Measurements from ENCODE around the gene DAB2. TPM values are rescaled to one million over a fixed set of nuclear protein-coding genes. Genes with fewer than 3 reads are reported as not detected.

Gene DAB2
- total and polyA plus RNA-seq, 5 experiments from 2014 or later, result 0.07 to 2.6 (median 1.2) TPM; not detected in 1

DNA sequence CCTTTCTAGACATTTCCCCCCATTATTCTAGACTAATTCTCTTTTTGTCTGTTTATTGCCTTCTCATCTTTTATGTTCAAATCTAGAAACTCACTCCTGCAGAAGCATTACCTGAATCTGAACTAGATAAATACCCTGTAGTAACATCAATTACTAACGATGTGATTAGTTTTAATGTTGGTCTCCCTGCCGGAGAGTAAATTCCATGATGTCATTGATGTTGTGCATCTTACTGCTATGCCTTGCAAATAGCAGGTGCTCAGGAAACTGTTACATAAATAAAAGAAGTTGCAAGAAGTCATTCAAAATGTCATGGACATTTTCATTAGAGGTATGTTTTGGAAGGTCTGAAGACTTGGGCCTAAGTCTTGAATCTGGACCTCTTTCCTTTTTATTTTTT is 37.5 kb downstream of the DAB2 start:
- POLR2A ChIA-PET, result no interaction called here
- Mint-ChIP-seq H3K27ac (no peak overlapping the region), H3K36me3 (no peaks in the 10 kb centered on the region), H3K9me3 (no peaks in the 10 kb centered on the region), H3K4me1 (no peaks in the 10 kb centered on the region), H3K4me3 (no peak overlapping the region), H3K27me3 (no peaks in the 10 kb centered on the region)
- DNase-seq (no peak), ATAC-seq (no peak)

DNA sequence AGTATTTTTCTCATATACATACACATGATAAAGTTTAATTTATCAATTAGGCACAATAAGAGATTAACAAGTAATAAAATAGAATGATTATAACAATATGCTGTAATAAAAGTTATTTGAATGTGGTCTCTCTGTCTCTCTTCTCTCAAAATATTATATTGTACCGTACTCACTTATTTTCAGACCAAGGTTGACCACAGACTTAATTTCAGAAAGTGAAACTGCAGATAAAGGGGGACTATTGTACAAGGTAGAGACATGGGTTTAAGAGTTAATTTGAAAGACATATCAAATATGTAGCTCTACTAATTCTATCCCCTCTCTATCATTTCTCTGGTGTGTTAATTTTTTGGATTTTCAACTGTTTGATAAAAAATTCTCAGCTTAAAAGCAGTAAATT is 40.5 kb downstream of the DAB2 start:
- no peak for DNase-seq
- H3K4me3 Mint-ChIP-seq, result no peak overlapping the region
- no peaks in the 10 kb centered on the region for H3K36me3 Mint-ChIP-seq
- H3K4me1 Mint-ChIP-seq, result no peaks in the 10 kb centered on the region
- H3K27me3 Mint-ChIP-seq, result peaks cover 0 to 3% (median 0%) of the 10 kb centered on the region in 5 donors
- ATAC-seq, result no peak
- no peaks in the 10 kb centered on the region for H3K9me3 Mint-ChIP-seq
- H3K27ac Mint-ChIP-seq, result no peak overlapping the region
- POLR2A ChIA-PET, result no interaction called here

DNA sequence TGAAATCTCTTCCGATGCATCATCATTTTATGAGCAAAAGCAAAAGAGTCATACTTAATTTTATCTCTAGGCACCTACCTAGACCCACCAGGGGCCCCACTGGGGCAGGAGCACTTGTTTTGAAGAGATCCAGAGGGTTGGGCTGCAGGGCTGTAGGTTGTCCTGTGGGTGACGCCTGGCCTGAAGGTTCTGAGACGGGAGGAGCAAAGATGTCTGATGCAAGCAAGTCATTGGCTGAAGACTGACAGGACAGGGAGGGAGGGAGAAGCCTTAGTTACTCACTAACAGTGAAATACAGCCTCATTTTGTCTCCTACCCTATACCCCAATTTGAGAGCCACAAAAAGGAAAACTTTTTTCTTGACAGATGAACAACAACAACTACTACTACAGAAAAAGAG is 43.4 kb downstream of the DAB2 start:
- no peak overlapping the region for H3K27ac Mint-ChIP-seq
- H3K4me1 Mint-ChIP-seq, result no peaks in the 10 kb centered on the region
- H3K9me3 Mint-ChIP-seq, result no peaks in the 10 kb centered on the region
- ATAC-seq (no peak), DNase-seq (no peak)
- H3K4me3 Mint-ChIP-seq, result no peak overlapping the region
- H3K36me3 Mint-ChIP-seq, result no peaks in the 10 kb centered on the region
- peaks cover 0 to 3% (median 0%) of the 10 kb centered on the region in 5 donors for H3K27me3 Mint-ChIP-seq
- POLR2A ChIA-PET, result no interaction called here

GRCh38 chr5:39379693-39380092 is 45.1 kb downstream of the DAB2 start:
- no peak overlapping the region for H3K4me3 Mint-ChIP-seq
- POLR2A ChIA-PET, result no interaction called here
- H3K36me3 Mint-ChIP-seq, result no peaks in the 10 kb centered on the region
- no peak for DNase-seq
- H3K9me3 Mint-ChIP-seq, result no peaks in the 10 kb centered on the region
- H3K27ac Mint-ChIP-seq, result no peak overlapping the region
- no peak for ATAC-seq
- no peaks in the 10 kb centered on the region for H3K4me1 Mint-ChIP-seq
- H3K27me3 Mint-ChIP-seq, result peaks cover 0 to 3% (median 0%) of the 10 kb centered on the region in 5 donors

DNA sequence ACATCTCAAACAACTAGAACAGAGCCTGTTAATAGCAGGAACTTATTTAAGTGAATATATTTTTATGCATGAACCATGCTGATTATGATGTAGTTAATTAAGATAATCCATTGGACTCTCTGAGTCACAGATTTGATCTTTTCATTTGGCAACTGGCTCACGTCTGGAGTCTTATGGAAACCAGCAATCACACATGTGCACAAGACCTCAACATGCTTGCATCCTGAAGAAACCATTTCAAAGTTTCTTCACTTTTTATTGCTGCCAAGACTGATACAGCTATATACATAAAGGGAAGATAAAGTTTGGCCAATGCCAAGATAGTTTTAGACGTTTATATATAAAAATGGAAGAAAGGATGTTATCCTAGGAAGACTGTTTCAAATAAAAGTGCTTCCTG is 47.2 kb downstream of the DAB2 start:
- Mint-ChIP-seq H3K36me3 (no peaks in the 10 kb centered on the region), H3K27ac (no peak overlapping the region), H3K4me3 (no peak overlapping the region), H3K9me3 (no peaks in the 10 kb centered on the region), H3K4me1 (no peaks in the 10 kb centered on the region), H3K27me3 (peaks cover 0 to 3% (median 0%) of the 10 kb centered on the region in 5 donors)
- no peak for ATAC-seq
- no peak for DNase-seq
- POLR2A ChIA-PET, result no interaction called here

GRCh38 chr5:39376293-39376714 is 48.5 kb downstream of the DAB2 start:
- H3K4me1 Mint-ChIP-seq, result no peaks in the 10 kb centered on the region
- no peaks in the 10 kb centered on the region for H3K9me3 Mint-ChIP-seq
- H3K36me3 Mint-ChIP-seq, result no peaks in the 10 kb centered on the region
- H3K27ac Mint-ChIP-seq, result no peak overlapping the region
- POLR2A ChIA-PET, result no interaction called here
- DNase-seq (peak in 6 of 10 donors; percentile 3 to 44 (median 24)), ATAC-seq (peak; percentile 30 to 49)
- no peak overlapping the region for H3K4me3 Mint-ChIP-seq
- peaks cover 0 to 3% (median 0%) of the 10 kb centered on the region in 5 donors for H3K27me3 Mint-ChIP-seq

DNA sequence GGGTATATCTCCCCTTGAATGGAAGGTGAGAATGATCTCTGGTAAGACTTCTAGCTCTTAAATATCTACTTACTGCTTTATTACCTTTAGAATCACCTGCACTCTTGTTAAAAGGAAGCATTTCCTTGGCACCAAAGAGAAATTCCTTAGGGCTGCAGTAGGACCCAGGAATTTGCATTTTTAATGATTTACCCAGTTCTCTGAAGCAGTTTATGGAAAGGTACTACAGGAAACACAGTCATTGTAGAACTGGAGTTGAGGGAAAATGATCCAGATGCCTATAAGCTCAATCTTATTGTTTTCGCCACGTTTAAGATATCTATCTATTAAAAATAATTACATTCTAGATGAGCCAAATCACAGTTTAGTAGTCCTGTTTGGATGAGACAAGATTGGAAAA is 51.0 kb downstream of the DAB2 start:
- peaks cover 0 to 3% (median 0%) of the 10 kb centered on the region in 4 donors for H3K4me1 Mint-ChIP-seq
- DNase-seq (no peak), ATAC-seq (no peak)
- POLR2A ChIA-PET, result no interaction called here
- H3K27ac Mint-ChIP-seq, result no peak overlapping the region
- H3K36me3 Mint-ChIP-seq, result no peaks in the 10 kb centered on the region
- no peaks in the 10 kb centered on the region for H3K9me3 Mint-ChIP-seq
- no peak overlapping the region for H3K4me3 Mint-ChIP-seq
- no peaks in the 10 kb centered on the region for H3K27me3 Mint-ChIP-seq

GRCh38 chr5:39371367-39371635 is 53.5 kb downstream of the DAB2 start:
- H3K36me3 Mint-ChIP-seq, result peaks cover 0 to 2% (median 0%) of the 10 kb centered on the region in 3 donors
- H3K27ac Mint-ChIP-seq, result no peak overlapping the region
- H3K9me3 Mint-ChIP-seq, result no peaks in the 10 kb centered on the region
- no peak overlapping the region for H3K4me3 Mint-ChIP-seq
- ATAC-seq (no peak), DNase-seq (peak in 1 of 10 donors; percentile 3)
- peaks cover 0 to 3% (median 0%) of the 10 kb centered on the region in 4 donors for H3K4me1 Mint-ChIP-seq
- POLR2A ChIA-PET, result no interaction called here
- peaks cover 0 to 9% (median 0%) of the 10 kb centered on the region in 5 donors for H3K27me3 Mint-ChIP-seq

DNA sequence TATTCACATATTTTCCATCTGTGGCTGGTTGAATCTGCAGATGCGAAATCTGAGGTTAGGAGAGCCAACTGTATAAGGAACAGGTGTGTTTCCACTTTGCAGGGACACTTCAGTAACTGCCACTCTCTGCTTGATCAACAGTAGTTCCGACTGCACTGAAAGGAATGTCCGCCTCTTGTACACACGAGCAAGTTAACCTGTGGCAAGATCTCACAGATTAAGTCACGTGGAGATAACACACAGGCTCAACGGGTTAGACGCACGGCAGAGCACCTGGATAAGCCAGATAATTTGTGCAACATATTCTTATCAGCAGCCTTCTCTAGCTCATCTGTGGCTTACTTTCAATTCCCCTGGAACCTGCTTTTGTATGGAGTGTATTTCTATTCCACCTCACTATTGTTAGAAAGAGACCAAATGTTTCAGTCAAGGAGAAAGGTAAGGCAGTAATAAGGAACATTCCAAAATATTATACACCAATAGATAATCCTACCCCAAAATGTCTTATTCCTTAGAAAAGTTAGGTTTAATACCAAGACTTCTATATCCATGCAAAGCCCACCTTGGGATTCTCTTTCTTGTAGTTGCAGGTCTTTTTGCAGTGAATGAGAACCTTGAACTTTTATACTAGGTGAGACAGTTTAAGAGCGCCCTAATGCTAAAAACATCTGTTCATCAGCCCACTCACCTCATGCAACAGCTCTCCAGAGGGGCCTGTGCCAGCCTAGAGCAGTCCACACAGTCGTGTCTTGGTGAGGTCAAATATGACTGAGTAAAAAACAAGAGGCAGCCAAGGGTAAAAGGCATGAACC is 54.0 kb downstream of the DAB2 start:
- ATAC-seq, result no peak
- POLR2A ChIA-PET, result no interaction called here
- H3K9me3 Mint-ChIP-seq, result no peaks in the 10 kb centered on the region

GRCh38 chr5:39369123-39369815 is 55.5 kb downstream of the DAB2 start:
- Mint-ChIP-seq H3K4me3 (no peak overlapping the region), H3K27ac (no peak overlapping the region), H3K4me1 (peaks cover 0 to 3% (median 0%) of the 10 kb centered on the region in 4 donors), H3K27me3 (peaks cover 0 to 9% (median 0%) of the 10 kb centered on the region in 5 donors), H3K9me3 (no peaks in the 10 kb centered on the region), H3K36me3 (peaks cover 0 to 2% (median 0%) of the 10 kb centered on the region in 3 donors)
- no peak for ATAC-seq
- DNase-seq, result no peak
- POLR2A ChIA-PET, result no interaction called here

More for the DNA sequence above, 54.0 kb downstream of the DAB2 start:
- Mint-ChIP-seq H3K4me3 (no peak overlapping the region), H3K27ac (no peak overlapping the region), H3K36me3 (peaks cover 0 to 2% (median 0%) of the 10 kb centered on the region in 3 donors), H3K4me1 (peaks cover 0 to 3% (median 0%) of the 10 kb centered on the region in 4 donors), H3K27me3 (peaks cover 0 to 9% (median 0%) of the 10 kb centered on the region in 5 donors)
- DNase-seq, result no peak

GRCh38 chr5:39368116-39368515 is 56.7 kb downstream of the DAB2 start:
- Mint-ChIP-seq H3K27me3 (peaks cover 0 to 9% (median 0%) of the 10 kb centered on the region in 5 donors), H3K27ac (no peak overlapping the region), H3K4me3 (no peak overlapping the region), H3K4me1 (peaks cover 0 to 3% (median 0%) of the 10 kb centered on the region in 4 donors), H3K36me3 (peaks cover 0 to 2% (median 0%) of the 10 kb centered on the region in 3 donors), H3K9me3 (no peaks in the 10 kb centered on the region)
- POLR2A ChIA-PET, result no interaction called here
- DNase-seq (no peak), ATAC-seq (no peak)

GRCh38 chr5:39367711-39368110 is 57.1 kb downstream of the DAB2 start:
- H3K9me3 Mint-ChIP-seq, result no peaks in the 10 kb centered on the region
- H3K36me3 Mint-ChIP-seq, result peaks cover 0 to 2% (median 0%) of the 10 kb centered on the region in 3 donors
- POLR2A ChIA-PET, result no interaction called here
- H3K4me3 Mint-ChIP-seq, result no peak overlapping the region
- H3K27me3 Mint-ChIP-seq, result peaks cover 0 to 9% (median 0%) of the 10 kb centered on the region in 5 donors
- H3K4me1 Mint-ChIP-seq, result peaks cover 0 to 3% (median 0%) of the 10 kb centered on the region in 4 donors
- ATAC-seq (no peak), DNase-seq (no peak)
- H3K27ac Mint-ChIP-seq, result no peak overlapping the region

GRCh38 chr5:39364367-39364766 is 60.4 kb downstream of the DAB2 start, which contains the start of gene C9:
C9 (minus strand) TSS chr5:39364495; CDS start chr5:39364464, 31 bp downstream.
- no peaks in the 10 kb centered on the region for H3K4me1 Mint-ChIP-seq
- DNase-seq (no peak), ATAC-seq (no peak)
- peaks cover 0 to under 1% (median 0%) of the 10 kb centered on the region in 9 donors for H3K9me3 Mint-ChIP-seq
- peaks cover 0 to 9% (median 0%) of the 10 kb centered on the region in 5 donors for H3K27me3 Mint-ChIP-seq
- H3K27ac Mint-ChIP-seq, result no peak within 1 kb of the TSS
- H3K36me3 Mint-ChIP-seq, result peaks cover 0 to 2% (median 0%) of the 10 kb centered on the region in 3 donors
- POLR2A ChIA-PET, result no interaction called here
- no peak within 1 kb of the TSS for H3K4me3 Mint-ChIP-seq
